ENCODE results near the gene NOP14.

NOP14 gene

DNA sequence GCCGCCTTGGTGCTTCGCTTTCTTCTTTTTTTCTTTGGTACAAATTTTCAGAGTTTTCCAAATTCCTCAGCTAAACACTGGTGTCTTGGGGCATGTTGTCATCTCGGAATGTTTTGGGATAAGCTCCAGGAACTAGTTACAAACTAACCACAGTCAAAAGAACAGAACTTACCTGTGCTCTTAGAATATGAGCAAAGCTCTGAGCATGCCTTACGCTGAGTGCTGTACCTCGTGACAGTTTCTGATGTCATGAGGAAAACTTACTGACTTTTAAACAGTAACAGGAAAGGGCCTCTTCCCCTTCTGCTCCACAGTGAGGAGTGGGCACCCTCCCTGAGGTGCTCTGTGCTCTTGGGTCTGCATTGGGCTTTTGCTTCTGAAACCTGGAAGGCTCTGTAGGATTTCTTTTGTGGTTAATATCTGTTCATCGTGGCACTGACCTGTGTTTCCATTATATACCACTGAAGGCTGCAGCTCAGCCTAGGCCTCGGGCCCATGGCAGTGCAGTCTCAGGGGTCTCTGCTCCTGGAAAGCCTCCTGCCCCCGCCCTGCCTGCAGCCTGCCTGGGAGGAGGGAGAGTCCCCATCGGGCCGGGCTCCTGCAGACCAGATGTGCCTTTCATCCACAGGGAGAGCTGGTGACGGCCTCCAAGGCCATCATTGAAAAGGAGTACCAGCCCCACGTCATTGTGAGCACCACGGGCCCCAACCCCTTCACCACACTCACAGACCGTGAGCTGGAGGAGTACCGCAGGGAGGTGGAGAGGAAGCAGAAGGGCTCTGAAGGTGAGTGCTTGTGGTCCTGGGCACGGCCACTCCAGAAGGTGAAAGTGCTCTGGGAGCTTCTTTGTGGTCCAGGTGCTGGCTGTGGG, 48.7 kb downstream of the NOP14 start:
- no peak for DNase-seq (ENCODE audit: low read depth in 2 of 2)

DNA sequence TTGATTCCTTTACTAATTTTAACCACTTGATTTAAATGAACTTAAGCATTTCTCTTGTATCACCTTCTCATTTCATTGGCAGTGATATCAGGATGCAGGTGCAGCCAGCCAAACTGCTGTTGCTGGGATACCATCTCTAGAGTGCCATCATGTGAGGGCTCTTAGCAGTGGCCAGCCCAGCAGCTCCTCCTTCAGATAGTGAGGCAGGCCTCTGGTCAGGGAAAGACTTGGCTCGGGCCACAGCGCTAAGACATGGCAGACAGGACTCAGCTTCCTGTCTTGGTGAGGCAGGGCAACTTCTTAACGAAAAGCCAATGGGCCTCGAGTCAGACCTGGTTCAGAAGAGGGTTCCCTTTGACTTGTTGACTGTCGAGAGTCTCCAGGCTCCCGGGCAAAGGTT, 50.0 kb downstream of the NOP14 start:
- DNase-seq (ENCODE audit: low read depth in 2 of 2) = no peak

DNA sequence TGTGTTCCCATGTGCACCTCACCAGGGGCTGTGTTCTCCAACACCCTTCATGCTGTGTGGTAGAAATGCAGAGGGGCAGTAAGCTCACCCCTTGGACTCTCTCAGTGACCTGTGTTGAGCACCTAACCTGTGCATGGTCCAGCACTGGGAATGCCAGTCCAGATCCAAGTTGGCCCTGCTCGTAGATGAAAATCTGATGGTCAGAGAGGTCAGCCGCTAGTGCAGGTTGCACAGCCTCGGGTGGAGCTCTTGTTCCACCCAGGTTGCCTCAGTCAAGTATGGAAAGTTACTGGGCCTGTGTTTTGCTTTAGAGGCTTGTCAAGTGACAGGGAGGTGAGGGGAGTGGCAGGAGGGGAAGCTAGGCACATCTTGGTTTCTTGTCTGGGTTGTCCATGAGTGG, 51.3 kb downstream of the NOP14 start:
- no peak for DNase-seq (ENCODE audit: low read depth in 2 of 2)

DNA sequence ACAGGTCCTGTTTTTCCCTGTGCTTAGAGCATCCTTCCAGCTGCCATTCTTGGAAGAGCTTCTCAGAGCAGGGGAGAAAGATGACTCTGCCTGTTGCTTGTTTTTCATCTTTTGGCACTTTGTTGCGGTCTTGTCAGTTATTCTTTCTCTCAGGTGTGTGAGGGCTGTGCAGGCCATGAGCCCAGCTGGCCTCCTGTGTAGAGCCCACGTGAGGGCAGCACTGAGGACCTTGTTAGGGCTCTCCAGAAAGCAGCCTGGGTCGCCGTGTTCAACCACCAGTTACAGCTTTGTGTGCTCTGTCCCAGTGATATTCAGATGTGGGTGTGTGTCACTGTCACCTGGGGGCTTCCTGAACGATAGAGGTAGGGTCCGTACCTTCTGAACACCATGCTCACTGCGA, 52.8 kb downstream of the NOP14 start:
- no peak for DNase-seq (ENCODE audit: low read depth in 2 of 2)

DNA sequence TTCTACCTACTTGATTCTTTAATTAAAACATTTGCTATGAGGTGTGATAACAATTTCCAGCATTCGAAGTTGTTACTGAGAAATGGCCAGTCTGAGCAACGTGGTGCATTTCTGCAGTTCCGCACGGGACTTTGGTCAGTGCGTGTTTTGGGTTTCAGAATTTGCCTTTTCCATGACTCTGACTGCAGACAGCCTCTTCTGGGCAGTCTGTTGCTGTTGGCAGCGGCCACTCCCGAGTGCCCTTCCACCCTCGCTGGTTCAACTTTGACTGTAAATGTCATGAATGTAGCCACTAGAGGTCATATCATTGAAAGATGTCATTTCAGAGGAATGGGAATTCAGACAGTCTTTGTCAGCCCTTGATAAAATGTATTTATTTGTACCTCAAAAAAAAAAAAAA, 53.6 kb downstream of the NOP14 start:
- DNase-seq (ENCODE audit: low read depth in 2 of 2) = no peak

DNA sequence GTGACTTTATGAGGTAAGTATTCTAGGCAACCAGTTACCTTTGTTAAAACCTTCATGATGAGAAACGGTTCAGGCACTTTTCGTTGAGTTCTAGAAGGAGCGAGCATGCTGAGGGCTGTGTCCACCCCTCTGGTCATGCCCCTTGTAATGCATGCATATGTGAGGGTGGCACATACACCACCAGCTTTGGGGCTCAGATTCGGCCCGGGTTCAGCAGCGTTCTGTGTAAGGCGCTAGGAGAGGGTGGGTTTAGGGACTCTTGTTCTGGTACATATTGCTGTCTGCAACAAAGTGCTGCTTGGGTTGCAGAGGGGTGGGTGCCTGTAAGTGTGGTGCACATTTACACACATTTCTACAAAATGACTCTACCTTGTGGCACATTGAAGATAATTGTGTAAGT, 54.5 kb downstream of the NOP14 start:
- no peak for DNase-seq (ENCODE audit: low read depth in 2 of 2)

DNA sequence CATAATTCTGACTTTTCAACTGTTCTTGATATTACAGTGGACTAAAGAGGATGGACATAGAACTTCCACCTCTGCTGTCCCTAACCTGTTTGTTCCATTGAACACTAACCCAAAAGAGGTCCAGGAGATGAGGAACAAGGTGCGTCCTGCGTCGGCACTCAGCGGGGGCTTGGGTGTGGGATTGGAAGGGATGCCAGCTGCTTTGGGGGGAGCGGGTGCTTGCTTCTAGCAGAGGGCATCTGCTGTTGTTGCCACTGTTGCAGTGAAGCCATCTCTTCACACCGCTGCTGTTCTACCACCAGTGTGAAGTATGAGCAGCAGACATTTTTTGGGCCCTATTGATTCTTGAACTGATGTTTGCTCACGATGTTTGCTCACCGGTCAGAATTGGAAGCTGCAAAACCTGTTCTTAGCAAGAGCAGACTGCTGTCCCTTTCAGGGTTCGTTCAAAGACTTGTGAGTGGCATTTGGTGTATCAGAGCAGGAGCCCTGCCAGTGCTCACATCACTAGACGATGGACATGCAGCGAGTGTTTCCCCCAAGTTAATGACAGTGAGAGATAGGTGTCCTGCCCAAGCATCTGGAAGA, 55.4 kb downstream of the NOP14 start:
- no peak for DNase-seq (ENCODE audit: low read depth in 2 of 2)

DNA sequence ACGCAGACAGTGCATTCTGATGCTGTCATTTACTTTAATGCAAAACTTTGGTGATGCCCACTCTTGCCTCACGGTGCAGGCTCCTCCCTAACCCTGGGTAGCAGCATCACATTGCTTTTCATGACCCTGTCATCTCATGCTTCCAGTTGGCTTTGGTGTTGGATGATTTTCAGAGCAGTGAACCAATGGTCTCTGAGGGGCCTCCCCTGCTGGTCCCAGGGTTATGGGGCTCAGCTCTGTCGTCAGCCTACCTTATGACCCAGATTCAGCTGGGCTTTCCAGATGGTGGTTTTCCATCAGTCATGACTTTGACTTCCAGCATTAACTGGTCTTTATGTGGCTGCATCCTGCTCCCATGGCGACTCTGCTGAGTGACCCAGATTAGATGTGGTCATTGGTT, 56.0 kb downstream of the NOP14 start:
- no peak for DNase-seq (ENCODE audit: low read depth in 2 of 2)

DNA sequence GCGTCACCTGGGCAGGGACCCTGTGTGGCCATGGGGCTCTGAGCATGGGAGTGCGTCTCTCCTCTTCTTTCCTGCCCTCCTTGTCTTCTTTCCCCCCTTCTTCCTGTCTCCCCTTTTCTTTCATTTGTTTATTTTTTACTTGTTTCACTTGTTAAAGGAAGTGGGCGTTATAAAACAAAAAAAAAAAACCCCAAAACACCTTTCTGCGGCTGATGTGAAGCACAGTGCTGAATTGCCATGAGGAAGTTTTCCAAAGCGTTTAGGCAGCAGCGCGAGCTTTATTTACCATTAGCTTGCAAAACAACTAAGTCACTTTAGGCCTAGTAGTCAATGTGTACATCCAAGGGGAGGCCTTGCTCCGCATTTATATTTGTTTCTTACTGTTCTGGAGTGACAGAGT, 57.0 kb downstream of the NOP14 start:
- no peak for DNase-seq (ENCODE audit: low read depth in 2 of 2)

DNA sequence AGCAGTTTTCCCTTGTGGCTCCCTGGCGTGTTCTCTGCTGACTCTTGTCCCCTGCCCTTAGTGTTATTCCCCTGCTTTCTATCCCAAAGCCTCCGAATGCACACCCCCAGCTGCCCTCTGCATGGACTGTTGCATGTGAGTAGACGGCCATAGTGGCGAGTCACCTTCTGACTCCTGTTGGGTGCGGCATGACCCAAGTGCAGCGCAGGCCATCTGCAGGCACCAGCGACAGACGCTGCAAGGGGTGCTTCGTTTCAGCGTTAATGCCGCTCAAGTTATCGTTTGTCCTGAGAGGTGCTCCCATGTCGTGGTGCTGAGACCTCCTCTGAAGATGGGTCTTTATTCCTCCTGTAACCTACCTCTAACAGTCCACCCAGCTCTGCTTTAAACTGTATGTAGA, 57.7 kb downstream of the NOP14 start:
- no peak for DNase-seq (ENCODE audit: low read depth in 2 of 2)

DNA sequence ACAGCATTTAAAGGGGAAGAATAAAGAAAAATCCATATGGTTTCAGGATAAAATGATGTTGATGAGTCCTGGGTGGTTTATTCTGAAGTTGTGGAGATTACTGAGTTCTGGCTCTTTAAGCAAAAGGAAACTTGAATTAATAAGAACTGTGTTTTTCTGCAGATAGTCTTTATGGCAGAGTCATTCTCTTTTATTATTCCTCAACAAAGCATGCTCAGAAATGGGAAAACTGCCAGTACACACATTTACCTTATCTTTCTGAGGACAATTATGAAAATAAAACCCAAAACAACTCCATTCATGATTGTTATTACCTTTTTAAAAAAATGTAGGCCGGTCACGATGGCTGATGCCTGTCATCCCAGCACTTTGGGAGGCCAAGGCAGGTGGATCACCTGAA, 61.1 kb downstream of the NOP14 start:
- DNase-seq (ENCODE audit: low read depth in 2 of 2) = no peak

DNA sequence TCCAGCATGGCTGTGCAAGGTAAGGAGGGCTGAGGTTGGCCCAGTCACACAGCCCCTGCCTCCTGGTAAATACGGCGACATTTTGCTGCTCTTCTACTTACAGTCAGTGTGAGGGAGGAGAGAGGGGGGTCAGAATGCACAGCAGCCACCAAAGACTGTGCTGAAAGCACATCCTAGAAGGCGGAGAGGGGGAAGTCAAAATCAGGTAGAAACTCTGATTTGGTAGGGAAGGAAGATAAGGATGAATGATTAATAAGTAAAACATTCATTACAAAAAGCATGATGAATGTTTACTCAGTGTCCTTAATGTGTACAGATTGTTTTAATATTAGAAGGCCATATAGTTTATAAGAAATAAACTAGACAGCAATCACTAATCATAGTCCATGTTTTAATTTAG, 62.0 kb downstream of the NOP14 start:
- no peak for DNase-seq (ENCODE audit: low read depth in 2 of 2)

DNA sequence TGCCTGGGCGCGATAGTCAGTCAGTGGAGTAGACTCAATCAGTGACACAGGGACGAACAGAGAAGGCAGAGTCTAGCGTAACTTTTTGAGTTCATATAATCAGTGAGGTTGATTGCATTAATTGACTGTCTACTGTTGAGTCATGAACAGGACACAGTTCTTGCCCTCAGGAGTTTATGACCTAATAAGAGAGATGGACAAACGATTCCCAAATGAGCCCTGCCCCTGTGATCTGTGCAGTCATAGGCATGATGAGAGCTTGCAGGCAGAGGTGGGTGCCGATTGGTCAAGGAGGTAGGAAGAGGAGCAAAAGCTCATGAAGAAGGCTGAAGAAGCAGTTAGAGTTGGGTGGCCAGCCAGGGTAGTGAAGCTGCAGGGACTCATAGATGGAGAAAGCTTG, 62.5 kb downstream of the NOP14 start:
- DNase-seq (ENCODE audit: low read depth in 2 of 2) = no peak

DNA sequence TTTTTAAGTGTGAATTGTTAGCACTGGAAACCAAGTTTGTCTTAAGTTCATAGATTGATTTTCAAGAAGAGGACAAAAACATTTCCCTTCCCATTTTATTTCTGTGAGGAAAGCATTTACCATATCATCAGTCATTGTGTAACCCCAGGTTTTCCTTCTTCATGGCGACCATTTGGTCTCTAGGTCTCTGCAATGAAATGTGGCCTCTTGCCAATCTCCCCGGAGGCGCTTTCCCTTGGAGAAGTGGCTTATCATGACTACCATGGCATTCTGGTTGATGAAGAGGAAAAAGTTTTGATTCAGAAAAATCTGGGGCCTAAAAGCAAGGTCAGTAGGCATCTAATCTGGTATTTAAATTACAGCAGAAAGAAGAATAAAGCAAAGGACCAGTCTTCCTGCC, 65.2 kb downstream of the NOP14 start:
- DNase-seq (ENCODE audit: low read depth in 2 of 2) = no peak

DNA sequence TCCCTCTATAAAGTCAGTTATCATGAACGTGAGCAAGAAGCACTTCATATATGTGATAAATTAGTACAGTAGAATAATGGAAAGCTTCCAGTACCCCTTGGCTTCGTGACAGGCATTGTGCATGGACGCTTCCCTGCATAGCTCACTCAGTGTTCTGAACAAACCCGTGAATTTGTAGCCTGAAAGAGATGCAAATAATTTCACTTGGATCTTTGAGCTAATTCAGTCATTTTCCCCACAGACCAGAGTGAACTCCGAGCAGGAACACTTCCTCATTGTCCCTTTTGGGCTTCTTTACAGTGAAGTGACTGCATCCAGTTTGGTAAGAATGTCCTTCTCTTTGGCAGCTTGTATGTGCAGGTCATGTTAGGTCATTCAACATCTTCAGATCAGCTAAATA, 69.4 kb downstream of the NOP14 start:
- DNase-seq (ENCODE audit: low read depth in 2 of 2) = no peak

DNA sequence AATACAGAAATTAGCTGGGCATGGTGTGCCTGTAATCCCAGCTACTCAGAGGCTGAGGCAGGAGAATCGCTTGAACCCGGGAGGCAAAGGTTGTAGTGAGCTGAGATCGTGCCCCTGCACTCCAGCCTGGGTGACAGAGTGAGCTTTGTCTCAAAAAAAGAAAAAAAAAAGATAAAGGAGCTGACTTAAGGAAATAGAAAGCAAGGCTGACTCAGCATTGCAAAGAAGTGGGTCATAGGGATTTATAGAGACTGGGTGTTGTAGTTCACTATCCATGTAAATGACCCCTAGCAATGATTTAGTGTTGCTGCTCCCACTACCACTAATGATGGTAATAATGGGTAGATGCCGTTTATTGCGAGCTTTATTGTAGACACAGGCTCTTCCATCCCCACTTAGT, 71.9 kb downstream of the NOP14 start:
- no peak for DNase-seq (ENCODE audit: low read depth in 2 of 2)

DNA sequence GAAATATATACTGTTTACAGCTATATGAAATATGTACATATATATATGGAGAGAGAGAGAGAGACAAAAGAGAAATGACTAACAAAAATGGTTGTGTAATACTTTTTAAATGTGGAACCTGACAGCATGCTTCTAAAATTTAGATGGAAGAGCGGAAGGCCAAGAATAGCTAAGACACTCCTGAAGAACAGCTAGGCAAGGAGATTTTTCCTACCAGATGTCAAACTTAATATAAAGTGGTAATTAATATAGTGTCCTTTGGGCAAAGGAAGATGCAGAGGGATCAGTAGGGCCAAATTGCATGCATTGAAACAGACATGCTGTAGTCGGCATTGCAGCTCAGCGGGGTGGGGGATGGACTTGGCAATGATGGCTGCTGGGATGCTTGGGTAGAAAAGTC, 74.3 kb downstream of the NOP14 start:
- DNase-seq (ENCODE audit: low read depth in 2 of 2) = no peak
